Fibroblast of the aortic adventitia (primary cell): Measurements from ENCODE around the gene TPM2. TPM values are rescaled to one million over a fixed set of nuclear protein-coding genes. Genes with fewer than 3 reads are reported as not detected.

Experiments
- DNase-seq: peaks from one replicate; pipeline ENCODE4 v3.0.0-alpha.2; 2010; ENCODE audit warnings: low read depth
- H3K4me3 ChIP-seq: 2 replicates; pipeline ENCODE4 v1.5.1; 2011; ENCODE audit warnings: low read depth, mild to moderate bottlenecking, control low read depth, low read length, moderate library complexity
- total RNA-seq: library from RNA; depleted of rRNA; stranded (reverse); fragments of >200 nt; gene quantifications from 2 replicates; pipeline ENCODE4 v1.2.3, GENCODE V29; 2012; ENCODE audit warnings: low replicate concordance
- TF ChIP-seq, protein P1 (sequence below): IDR thresholded peaks from 2 replicates; pipeline ENCODE4 v1.5.1; 2011; ENCODE audit warnings: mild to moderate bottlenecking, low read length, control low read depth, inconsistent platforms; ENCODE audit not compliant: insufficient read depth

Gene TPM2
- total RNA-seq, 1 donor = 484 TPM

DNA sequence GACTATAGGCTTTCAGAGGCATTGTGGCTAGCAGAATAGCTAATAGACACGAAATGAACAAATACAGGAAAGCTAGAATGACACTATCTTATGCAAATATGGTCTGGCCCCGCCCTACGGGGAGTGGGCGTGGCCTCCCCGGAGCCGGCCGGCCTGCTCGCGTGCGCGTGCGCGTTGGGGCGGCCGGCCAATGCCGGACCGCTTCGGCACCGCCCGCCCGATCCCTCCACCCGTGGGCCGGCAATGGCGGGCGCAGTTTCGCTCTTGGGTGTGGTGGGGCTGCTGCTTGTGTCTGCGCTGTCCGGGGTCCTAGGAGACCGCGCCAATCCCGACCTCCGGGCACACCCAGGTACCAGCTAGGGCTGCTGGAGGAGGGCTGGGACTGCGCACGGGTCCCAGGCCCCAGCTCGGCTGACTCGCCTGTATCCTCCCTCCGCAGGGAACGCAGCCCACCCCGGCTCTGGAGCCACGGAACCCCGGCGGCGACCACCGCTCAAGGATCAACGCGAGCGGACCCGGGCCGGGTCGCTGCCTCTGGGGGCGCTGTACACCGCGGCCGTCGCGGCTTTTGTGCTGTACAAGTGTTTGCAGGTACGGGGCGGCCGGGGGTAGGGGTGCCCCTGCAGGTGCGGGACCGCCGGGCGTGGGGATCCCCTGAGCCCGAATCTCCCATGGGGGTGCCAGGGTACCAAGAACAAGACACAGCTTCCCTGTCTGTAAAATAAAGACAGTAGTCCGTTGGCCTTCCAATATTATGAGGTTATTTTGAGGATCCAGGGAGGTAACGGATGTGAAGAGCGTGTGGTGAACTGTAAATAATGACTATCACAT lies 31.4 kb downstream of the TPM2 start, which contains the start of gene CCDC107:
CCDC107 (plus strand) TSS at position 156 of the 831 bp plus-strand sequence; CDS start at position 244, 88 bp downstream.
- peak within 1 kb of the TSS; percentile 94 for H3K4me3 ChIP-seq
- DNase-seq = peak; percentile 86
- TF ChIP-seq, protein P1, sequence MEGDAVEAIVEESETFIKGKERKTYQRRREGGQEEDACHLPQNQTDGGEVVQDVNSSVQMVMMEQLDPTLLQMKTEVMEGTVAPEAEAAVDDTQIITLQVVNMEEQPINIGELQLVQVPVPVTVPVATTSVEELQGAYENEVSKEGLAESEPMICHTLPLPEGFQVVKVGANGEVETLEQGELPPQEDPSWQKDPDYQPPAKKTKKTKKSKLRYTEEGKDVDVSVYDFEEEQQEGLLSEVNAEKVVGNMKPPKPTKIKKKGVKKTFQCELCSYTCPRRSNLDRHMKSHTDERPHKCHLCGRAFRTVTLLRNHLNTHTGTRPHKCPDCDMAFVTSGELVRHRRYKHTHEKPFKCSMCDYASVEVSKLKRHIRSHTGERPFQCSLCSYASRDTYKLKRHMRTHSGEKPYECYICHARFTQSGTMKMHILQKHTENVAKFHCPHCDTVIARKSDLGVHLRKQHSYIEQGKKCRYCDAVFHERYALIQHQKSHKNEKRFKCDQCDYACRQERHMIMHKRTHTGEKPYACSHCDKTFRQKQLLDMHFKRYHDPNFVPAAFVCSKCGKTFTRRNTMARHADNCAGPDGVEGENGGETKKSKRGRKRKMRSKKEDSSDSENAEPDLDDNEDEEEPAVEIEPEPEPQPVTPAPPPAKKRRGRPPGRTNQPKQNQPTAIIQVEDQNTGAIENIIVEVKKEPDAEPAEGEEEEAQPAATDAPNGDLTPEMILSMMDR = peak; percentile 57

DNA sequence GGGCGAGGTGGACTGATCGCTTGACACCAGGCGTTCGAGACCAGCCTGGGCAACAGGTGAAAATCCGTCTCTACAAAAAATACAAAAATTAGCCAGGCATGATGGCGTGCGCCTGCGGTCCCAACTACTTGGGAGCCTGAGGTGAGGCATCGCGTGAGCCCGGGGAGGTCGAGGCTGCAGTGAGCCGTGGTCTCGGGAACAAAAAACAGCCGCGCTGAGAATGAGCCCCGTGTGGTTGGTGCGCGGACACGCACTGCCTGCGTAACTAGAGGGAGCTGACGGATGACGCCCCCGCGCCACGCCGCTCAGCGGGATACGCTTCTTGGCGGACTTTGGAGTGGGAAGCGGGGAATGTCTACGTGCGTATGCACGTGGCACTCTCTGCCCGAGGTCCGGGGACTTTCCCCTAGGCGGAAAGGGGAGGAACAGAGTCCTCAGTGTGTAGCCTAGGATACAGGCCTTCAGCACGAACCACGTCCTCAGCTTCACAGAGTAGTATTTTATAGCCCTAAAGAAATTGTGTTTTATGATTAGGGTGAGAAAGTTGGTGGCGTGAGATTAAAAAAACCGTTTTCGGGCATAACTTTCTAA lies 32.1 kb downstream of the TPM2 start, which contains the start of gene RMRP:
RMRP (minus strand) TSS at position 474 of the 591 bp plus-strand sequence.
- DNase-seq = peak; percentile 100
- TF ChIP-seq, protein P1 = peak; percentile 40
- H3K4me3 ChIP-seq = peak within 1 kb of the TSS; percentile 94

DNA sequence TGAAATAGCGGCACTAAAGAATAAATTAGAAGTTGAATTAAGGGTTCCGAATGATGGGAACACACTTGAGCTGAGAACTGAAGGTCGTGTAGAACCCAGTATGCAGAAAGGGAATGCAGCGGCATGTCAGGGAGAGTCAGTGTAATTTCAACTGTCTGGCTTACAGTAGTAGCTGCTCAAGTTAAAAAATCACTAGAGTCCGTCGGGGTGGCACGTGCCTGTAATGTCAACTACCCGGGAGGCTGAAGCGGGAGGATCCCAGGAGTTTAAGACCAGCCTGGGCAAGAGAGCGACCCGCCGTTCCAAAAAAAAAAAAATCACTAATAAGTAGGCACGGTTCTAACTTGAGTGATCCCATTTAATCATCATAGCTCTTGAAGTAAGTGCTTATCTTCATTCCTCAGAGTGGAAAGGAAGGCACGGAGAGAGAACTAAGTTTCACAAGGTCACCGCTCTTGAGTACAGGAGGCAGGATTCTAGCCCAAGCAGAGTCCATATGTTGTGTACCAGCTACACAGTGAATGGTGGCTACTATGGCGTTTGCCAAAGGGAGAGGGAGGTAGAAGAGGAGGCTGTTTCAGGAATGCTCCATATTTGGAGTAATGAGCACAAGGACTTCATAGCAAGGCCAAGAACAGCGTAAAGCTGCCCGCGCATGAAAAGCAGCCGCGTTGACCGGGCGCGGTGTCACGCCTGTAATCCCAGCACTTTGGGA lies 32.7 kb downstream of the TPM2 start:
- TF ChIP-seq, protein P1 = no peak
- H3K4me3 ChIP-seq = peak overlapping the region; percentile 44
- peak; percentile 73 for DNase-seq

DNA sequence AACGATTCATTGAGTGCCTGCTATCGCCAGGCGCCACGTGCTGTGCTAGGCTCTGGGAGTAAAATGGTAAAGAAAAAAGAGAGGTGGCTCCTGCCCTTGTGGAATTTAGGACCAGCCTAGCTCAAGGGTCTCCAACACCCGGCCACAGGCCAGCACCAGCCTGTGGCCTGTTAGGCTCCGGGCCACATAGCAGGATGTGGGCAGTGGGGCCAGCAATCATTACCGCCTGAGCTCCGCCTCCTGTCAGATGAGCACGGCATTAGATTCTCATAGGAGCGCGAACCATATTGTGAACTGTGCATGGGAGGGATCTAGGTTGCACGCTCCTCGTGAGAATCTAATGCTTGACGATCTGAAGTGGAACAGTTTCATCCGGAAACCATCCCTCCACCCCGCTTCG lies 33.4 kb downstream of the TPM2 start:
- no peak for DNase-seq
- no peak overlapping the region for H3K4me3 ChIP-seq
- TF ChIP-seq, protein P1 = no peak

DNA sequence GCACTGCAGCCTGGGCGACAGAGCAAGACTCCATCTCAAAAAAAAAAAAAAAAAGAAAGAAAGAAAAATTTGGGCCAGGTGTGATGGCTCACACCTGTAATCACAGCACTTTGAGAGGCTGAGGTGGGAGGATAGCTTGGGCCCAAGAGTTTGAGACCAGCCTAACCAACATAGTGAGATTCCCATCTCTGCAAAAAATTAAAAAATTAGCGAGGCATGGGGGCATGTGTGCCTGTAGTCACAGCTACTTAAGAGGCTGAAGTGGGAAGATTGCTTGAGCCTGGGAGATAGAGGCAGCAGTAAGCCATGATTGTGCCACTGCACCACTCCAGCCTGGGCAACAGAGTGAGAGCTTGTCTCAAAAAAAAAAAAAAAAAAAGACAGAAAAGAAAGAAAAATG lies 36.1 kb downstream of the TPM2 start:
- no peak for DNase-seq
- TF ChIP-seq, protein P1 = no peak
- no peak overlapping the region for H3K4me3 ChIP-seq

DNA sequence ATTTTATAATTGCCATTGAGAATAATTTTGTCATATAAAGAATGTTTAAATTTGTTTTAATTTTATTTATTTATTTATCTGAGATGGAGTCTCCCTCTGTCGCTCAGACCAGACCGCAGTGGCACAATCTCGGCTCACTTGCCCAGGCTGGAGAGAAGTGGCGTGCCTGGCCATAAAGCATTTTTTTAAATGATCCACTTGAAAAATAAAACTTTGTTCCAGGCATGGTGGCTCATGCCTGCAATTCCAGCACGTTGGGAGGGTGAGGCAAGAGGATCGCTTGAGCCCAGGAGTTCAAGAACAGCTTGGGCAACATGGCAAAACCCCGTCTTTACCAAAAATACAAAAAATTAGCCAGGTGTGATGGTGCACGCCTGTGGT lies 36.9 kb downstream of the TPM2 start:
- no peak for DNase-seq
- H3K4me3 ChIP-seq = no peak overlapping the region
- TF ChIP-seq, protein P1 = no peak
